ENCODE measurements around the gene SLC30A1. TPM values are rescaled to one million over a fixed set of nuclear protein-coding genes. Genes with fewer than 3 reads are reported as not detected.
"Not testable (repeated sequence)": the region's sequence is repeated elsewhere in the genome, so short reads cannot be mapped to it uniquely, and the experiment has no call there.

SLC30A1 gene
- total RNA-seq, 1 experiment from 2014 or later: 11.3 TPM

DNA sequence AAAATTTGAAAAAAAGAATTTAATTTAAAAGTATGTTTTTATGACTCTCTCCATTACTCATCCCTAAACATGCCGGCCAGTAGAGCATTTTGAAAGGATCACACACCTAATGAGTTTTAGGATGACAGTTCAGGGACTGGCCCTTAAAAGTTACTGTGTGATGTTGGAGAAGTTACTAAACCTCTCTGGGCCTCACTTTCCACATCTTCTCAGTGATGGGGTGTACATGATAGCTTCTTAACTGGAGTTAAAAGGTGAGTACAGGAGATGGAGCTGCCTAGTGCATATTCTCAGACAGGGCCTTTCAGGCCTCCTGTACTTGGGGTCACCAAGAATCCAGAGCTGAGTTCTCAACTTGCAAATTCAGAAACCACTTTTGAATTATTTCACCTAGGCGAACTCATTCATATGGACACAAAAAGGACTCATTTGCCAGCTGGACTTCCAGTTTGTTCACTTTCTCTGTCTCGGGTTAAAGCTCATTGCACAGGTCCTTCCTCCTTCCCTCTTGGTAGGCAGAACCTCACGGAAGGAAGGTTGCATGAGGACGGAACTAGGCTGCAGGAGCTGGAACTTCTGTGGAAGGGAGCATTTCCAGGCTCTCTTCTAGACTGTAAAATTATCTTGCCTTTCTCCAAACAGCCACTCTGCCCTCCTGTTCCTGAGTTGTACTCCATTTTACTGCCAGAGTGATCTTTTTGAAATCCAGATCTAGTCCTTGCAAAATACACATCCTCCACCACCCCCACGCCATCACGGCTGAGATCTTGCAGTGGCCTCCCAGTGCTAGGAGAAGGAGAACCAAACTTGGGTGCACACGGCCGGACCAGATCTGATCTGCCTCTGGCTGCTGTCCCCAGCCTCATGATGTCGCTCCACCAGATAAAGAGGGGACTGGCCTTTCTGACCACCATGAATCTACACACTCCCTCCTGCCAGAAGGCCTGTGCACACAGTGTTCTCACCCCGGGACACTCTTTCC is 4.3 kb upstream of the SLC30A1 start:
- DNase-seq (ENCODE audit: low read depth): no peak

DNA sequence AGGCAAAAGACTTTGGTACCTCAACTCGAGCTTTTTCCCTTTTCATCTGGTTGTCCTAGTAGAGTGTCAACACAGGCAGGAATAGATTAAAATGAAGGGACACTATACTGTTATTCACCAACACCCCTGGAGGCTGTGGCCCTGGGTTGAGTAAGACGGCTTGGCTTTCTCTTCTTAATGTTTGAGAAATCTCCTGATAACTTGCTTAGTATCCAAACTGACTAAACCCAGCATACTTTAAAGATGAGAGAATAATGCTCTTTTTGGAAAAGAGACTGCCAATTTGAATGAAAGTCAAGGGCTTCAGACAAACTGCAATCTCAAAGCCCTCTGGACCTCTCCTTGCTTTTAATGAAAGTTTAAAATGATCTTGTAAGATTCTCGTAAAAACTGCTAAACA is 2.6 kb upstream of the SLC30A1 start:
- no peak for DNase-seq (ENCODE audit: low read depth)

DNA sequence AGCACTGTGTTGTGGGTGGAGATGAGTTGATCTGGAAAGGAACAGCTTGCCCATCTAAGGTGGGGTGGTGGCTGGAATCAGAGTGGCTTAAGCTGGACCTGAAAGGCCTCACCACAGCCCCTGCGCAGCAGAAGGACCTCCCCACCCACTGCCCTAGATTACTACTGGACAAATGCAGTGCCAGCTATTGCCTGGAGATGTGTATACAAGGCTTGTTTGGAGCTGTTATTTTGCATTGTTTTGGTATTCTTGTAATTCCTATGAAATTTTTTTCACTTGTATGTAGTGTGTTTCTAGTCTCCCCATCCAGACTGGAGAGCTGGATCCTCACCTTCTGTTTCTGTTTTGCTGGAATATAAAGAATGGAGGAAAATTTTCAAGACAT is 1.3 kb upstream of the SLC30A1 start:
- DNase-seq (ENCODE audit: low read depth): no peak

DNA sequence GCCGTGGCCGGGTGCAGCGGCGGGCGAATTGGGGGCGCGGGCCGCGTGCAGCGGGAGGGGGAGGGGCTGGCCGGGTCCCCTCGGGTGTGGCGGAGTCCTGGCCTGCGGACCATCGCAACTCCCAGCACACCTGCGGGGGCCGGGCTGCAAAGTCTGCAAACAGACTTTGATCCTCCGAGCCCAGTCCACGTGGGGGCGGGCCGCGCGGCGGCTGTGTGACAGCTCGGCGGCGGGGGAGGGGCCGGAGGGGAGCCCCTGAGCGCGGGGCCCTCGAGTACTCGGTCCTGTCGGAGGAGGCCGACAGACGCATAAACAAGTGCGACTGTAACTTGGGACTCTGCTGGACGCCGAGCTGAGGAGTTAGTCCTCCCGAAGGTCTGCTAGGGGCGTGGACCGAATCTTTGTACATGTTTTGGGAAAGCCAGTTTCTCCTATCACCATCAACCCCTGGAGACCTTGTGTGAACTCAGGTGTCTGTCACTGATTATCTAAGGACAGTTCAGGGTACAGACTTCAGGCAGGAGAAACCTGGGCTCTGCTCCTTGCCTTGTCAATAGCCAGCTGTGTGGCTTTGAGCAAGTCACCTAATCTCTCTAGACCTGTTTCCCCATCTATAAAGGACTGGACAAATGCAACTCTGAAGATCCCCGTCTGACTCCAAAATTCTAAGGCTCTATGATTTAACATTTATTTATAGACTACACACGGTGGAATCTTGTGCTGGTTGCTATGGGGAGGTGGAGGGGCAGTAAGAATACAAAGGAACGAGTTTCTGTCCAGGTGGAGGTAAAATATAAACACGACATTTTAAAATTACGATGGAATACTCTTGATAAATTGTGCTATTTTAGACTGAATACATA is 710 bp upstream of the SLC30A1 start:
- DNase-seq (ENCODE audit: low read depth): peak; percentile 71

DNA sequence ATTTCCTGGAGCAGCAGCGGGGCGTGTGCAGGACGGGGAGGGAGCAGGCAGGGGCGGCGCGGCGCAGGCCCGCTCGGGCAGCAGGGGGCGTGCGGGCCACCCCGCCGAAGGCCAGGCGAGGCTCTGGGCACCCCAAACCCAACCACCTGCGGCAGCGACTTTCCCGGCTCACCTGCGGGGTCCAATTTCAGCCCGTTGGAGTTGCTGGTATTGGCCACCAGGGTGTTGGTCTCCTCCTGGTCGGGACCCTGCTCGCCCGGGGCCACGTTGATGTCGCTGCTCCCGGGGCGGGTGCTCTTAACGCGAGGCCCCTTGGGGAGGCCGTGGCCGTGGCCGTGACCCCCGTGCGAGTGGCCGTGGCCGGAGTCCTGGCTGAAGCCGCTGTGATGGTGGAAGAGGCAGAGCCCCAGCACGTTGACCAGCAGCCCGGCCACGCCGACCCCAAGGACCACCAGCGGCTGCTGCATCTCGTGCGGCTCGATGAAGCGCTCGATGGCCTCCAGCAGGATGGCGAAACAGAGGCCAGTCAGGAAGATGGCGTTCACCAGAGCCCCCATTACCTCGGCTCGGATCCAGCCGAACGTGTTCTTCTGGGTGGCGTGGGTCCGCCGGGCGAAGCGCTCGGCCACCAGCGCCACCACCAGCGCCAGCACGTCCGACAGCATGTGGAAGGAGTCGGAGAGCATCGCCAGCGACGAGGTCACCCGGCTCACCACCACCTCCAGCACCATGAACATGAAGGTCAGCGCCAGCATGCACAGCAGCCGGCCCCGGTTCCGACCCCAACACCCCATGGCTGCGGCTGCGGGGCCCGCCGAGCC is 932 bp downstream of the SLC30A1 start:
- peak; percentile 87 for DNase-seq (ENCODE audit: low read depth)

DNA sequence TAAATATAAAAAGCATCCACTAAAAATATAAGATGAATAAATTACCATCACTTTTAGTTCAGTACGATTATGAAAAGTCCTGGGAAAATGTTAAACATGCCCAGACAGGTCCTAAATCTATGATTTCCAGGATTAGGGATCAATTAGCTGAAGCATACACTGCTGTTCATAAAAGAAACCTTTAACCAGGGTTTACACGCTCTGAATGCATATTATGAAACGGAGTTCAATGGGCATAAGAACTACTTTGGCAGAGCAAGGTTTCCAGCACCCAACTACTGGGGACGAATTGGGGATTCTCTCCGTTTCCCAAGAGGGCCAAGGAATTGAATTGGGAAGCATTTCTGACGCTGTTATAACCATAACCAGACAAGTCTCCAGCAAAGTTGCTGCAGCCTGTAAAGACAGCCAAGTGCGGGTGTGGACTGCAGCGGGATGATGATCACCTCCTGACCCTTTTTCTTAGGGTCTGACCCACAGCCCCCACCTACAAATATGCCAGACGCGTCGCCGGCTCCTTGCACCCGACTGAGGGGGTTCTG is 1.6 kb downstream of the SLC30A1 start:
- DNase-seq (ENCODE audit: low read depth): no peak

DNA sequence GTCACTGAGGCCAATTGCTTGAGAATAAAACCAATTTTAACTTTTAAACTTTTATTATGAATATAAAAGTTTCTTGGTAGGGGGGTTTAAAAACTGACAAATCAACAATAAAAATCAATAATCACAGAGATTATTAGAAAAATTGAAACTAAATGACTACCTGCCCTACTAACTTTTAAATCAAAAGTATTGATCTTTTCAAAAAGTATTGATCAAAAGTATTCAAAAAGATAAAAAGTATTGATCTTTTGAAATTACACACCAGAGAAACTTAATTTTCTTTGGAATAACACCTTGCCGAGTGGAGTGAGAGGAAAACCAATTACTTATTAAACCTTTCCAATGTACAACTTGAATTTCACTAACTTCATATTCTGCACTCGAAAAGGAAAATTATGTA is 2.2 kb downstream of the SLC30A1 start:
- DNase-seq (ENCODE audit: low read depth): no peak

DNA sequence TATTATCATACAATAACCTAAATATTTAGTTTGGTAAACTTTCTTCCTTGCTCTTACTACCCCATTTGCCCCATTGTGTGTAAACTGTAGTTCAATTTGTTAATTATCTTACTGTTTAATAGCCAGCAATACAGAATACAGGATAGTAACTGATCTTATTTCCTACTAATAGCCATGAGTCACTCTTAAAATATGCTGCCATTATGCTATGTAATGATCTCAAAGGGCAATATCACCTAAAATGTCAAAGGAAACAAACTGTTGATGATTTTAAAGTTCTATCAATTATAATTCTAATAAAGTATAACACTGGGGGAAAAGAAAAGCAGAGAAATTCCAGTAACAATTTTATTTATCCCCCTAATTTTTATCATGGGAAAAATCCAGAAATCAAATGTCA is 4.3 kb downstream of the SLC30A1 start:
- DNase-seq (ENCODE audit: low read depth): no peak

DNA sequence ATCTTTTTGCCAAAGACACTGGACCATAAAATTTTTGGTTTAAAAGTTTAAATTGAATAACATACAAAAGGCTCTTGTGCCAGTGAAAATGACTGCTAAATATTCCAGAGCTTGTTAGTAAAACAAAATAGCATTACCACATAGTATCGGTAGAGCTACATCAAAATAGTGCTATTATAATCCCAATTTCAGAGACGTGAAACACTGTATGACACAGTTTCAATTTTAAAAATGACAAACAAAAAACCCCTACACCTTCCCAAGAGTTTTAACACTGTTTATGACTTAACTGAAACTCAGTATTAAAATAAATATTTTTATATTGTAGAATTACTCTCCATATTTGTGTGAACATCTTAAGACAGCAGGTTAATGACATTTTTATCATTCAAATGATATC is 7.0 kb downstream of the SLC30A1 start:
- DNase-seq (ENCODE audit: low read depth): no peak

DNA sequence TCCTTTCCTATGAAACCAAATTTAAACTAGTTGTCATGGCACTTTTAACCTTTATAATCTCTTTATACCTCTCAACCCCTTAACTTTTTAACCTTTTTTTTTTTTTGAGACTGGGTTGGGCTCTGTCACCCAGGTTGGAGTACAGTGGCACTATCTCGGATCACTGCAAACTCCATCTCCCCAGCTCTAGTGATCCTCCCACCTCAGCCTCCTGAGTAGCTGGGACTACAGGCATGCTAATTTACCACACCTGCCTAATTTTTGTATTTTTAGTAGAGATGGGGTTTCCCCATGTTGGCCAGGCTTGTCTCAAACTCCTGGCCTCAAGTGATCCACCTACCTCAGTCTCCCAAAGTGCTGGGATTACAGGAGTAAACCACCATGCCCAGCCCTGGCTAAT is 8.6 kb downstream of the SLC30A1 start:
- DNase-seq (ENCODE audit: low read depth): not testable (repeated sequence)

DNA sequence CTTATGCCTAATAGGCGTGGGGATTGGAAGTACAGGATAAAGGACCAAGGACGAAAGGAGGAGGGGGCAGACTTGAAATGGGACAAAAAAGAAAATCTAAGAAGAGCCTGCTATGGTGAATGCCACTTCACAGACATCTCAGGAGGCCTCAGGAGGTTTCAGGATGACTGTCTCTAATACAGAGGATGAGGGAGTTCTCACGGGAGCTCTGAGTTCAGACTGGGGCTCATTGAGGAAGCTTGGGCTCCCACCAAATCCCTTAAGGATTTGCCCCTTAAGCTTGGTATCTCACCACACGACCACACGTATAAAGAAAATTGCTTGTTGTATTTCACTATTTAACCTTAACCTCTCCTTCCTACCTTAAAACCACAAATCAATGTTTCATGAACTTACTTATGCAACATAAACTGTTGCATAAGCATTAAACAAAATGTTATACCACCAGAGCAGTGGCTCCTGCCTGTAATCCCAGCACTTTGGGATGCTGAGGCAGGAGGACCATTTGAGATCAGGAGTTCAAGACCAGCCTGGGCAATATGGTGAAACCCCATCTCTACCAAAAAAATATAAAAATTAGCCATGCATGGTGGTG is 12.4 kb downstream of the SLC30A1 start:
- DNase-seq (ENCODE audit: low read depth): no peak

DNA sequence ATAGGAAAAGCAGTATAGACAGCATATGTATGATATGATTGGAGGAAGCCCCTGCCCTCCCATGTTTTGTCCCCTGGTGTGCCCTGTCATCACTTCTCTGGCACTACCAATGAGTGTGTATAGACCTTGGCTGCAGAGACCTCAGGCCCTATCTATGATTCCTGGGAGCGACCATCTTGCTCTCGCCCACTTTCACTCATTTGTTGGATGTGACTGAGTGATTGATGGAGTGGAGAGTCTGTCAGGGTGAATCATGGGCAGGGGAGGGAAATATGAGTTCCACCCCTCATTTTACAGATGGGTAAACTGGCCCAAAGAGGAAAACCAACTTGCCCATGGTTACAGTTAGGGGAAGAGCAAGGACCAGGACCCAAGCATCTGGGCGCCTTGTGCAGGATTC is 14.9 kb downstream of the SLC30A1 start:
- no peak for DNase-seq (ENCODE audit: low read depth)

DNA sequence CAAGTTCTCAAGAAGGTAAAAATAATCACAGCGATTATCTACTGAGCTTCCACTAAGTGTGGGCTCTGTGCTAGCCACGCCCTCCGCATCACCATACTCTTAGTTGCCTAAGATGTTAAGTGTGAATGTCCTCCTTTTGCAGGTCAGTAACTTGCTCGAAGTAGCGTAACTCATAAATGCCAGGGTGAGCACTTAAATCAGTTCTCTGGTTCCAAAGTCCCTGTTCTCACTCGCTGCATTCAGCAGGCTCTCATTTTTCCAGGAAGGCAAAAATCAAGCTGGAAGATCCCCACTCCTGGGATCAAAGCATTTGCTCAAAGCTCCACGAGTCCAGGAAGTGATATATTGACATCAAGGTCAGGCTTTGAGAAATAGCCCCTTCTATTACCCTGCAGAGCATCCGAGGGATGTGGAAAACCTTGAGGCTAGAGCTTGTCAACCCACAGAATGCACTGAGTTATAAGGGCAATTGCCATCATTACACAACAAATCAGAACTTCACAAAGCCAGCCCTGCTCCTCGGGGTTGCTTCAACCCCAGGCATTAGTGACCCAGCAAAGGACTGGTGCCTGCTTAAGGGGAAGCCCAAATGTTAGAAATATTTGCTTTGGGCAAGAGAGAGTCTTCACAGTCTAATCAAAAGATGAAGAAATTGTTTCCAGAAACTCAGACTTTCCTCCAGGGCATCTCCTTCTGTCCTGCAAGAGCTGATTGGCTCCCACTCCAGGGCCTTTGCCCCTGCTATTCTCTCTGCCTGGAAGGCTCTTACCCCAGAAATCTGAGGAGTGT is 19.5 kb downstream of the SLC30A1 start:
- DNase-seq (ENCODE audit: low read depth): no peak

DNA sequence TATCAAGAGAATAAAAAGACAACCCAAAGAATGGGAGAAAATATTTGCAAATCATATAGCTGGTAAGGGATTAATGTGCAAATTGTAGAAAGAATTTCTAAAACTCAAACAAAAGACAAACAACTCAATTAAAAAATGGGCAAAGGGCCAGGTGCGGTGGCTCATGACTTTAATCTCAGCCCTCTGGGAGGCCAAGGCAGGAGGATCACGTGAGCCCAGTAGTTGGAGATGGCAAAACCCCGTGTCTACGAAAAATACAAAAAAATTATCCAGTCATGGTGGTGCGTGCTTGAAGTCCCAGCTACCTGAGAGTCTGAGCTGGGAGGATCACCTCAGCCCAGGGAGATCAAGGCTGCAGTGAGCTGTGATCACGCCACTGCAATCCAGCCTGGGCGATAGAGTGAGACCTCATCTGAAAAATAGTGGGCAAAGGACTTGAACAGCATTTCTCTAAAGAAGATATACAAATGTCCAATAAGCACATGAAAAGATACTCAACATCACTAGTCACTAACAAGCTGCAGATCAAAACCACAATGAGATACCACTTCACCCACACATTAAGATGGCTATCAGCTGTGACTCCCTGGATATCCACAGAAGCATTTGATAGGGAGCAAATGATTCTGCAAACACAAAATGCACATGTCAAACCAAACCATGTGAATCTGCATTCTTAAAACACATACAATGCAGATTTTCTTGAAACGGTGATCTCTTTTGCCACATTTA is 20.9 kb downstream of the SLC30A1 start:
- DNase-seq (ENCODE audit: low read depth): no peak

DNA sequence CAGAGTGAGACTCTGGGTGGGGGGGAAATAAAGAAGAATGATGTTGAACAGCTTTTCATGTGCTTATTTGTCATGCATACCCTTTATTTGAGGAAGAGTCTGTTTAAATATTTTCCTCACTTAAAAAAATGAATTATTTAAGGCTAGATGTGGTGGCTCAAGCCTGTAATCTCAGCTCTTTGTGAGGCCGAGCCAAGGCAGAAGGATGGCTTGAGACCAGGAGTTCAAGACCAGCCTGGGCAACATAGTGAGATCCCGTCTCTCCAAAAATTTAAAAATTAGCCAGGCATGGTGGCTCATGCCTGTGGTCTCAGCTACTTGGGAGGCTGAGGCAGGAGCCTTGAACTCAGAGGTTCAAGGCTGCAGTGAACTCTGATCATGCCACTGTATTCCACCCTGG is 25.4 kb downstream of the SLC30A1 start:
- no peak for DNase-seq (ENCODE audit: low read depth)

DNA sequence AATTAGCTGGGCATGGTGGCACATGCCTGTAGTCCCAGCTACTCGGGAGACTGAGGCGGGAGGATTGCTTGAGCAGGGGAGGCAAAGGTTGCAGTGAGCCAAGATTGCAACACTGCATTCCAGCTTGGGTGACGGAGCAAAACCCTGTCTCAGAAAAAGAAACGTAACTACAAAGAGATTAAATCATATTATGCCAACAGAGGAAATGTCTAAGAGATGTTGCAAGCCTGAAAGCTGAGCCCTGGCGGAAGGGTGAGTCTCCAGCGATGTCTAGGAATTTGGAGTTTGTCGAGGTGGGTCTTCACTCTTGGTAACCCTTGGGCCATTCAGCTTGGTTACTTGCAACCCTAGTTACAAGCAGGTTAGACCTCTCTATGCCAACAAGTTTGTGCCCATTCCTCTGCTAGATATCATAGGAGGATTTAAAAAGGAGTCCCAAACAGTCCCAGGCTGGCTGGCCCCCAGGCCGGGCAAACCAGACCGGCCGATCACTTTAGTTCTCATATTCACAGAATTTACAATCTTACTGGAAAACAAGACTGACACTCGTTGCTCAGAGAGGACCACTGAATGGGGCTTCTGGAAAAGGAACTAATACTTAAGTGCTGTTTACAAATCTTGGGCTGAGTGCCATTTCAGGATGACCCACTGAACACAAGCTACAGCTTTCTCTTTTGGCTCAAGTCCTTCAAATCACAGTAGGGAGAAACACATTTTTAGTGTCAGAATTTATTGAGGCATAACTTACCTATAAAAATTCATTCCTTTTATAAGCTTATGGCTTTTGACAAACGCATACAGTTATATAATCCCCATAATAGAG is 27.1 kb downstream of the SLC30A1 start:
- peak; percentile 61 for DNase-seq (ENCODE audit: low read depth)

DNA sequence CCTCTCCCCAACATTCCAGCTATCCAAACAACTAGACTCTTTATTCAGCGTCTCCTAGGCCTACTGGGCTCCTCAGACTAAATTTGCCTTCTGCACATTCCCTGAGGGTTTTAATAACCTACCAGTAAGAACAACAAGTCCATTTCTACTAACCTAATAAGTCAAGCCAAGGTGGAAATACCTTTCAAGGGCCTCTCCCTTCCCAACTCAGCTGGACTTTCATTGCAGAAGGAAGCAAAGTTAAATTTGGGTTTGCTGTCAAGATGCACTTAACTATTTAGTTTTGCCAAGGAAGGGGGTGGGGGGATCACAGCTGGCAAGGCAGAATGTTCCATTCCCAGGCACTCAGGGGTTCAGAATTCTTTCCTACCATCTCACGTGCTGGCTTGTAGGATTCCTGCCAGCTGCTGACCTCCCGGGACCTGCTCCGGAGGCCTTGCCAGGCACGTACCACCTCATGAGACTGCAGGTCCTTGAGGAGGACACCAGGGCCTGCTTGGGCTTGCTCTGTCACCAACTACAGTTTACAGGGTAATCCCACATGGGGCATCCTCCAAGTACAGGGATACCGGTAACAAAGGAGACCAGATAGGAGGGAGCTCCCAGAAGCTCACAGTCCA is 29.8 kb downstream of the SLC30A1 start:
- no peak for DNase-seq (ENCODE audit: low read depth)
